Adipose tissue (tissue), 3 donors: ENCODE measurements around the gene UBQLN1. TPM values are rescaled to one million over a fixed set of nuclear protein-coding genes. Genes with fewer than 3 reads are reported as not detected.

Source experiments
- H3K27ac ChIP-seq: one replicate; pipeline ENCODE4 v1.5.1; 2013; ENCODE audit warnings: low read depth, low read length
- WGBS, 3 donors: extraction: QIAGEN DNeasy Blood & Tissue Kit; methylation state at CpG; one replicate each; pipeline ENCODE4 v1.1.7; 2013; 5-methylcytosine and 5-hydroxymethylcytosine counted together
- polyA plus RNA-seq, 3 donors: library from polyadenylated mRNA; stranded (reverse); fragments of 200-250 nt; gene quantifications; one replicate each; pipeline ENCODE4 v1.2.3, GENCODE V29; 2013
- donor health status: healthy with polysubstance abuse.
- donor health status: Bipolar disorder and iron deficiency.
- donor health status: healthy.

Gene UBQLN1
- polyA plus RNA-seq, 3 donors = 24.7 to 57.1 (median 33.0) TPM

DNA sequence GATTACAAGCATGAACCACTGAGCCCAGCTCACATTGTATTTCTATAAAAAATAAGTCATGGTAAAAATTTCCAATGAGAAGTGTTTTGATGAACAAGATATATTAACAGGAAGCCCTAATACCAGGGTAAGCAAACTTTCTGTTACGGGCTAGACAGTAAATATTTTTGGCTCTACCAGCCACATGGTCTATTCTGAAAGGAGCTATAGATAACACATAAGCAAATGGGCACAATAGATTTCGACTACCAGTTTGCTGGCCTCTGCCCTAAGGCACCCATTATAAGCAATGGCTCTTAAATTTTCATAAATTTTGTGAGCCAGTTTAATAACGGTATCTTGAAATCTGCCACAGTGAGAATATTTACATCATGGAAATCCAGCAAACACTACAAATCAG is 8.1 kb downstream of the UBQLN1 start:
- WGBS, 3 donors = 80 to 93% (median 83%) methylated on average over 3 of the region's 3 CpGs
- H3K27ac ChIP-seq = no peak overlapping the region

DNA sequence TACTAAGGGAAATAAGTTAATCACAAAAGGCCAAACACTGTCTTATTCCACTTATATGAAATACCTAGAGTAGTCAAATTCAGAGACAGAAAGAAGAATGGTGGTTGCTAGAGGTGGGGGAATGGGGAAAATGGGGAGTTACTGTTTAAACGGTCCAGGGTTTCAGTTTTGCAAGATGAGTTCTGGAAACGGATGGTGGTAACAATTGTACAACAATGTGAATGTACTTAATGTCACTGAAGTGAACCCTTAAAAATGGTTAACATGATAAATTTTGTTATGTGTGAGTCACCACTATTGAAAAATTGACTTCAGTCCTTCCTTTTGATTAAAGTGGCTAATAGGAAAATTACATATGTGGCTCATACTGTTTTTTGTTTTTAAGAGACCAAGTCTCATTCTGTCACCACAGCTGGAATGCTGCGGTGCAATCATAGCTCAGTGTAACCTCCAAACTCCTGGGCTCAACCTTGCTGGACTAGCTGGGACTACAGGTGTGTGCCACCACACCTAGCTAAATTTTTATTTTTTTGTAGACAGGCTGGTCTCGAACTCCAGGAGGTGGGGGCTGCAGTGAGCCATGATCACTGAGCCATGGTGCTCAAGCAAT is 8.7 kb downstream of the UBQLN1 start:
- no peak overlapping the region for H3K27ac ChIP-seq
- 64 to 67% (median 66%) methylated on average over 4 of the region's 4 CpGs for WGBS, 3 donors

DNA sequence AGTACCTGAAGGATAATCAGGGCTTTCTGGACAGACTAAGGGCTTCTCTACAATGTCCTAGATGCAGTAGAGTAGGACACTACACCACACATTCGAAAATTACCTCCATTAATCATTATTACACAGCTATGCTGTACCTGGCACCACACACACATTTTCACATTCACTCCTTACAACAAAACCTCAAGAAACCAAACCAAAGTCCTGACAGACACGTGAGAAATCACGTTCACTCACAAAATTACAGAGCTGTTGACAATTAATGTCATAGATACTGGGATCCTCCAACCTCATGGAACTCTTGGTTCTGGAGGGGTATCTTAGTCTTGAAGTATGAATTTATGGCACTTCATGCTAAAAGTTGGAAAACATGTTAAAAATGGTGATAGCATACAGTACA is 16.3 kb downstream of the UBQLN1 start:
- 63 to 87% (median 85%) methylated on average over 3 of the region's 3 CpGs for WGBS, 3 donors
- H3K27ac ChIP-seq = no peak overlapping the region

DNA sequence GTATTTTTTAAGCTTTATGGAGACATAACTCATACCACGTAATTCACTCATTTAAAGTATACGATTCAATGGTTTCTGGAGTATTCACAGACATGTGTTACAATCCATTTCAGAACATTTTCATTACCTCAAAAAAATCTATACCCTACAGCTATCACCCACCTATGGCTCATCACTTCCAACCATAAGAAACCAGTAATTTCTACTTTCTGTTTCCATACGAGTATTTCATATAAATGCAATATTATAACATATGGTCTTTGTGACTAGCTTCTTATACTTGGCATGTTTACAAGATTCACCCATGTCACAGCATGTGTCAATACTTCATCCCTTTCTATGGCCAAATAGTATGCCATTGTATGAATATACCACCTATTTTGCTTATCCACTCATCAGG is 18.8 kb downstream of the UBQLN1 start:
- 87 to 90% (median 88%) methylated on average over 3 of the region's 3 CpGs for WGBS, 3 donors
- H3K27ac ChIP-seq = no peak overlapping the region

DNA sequence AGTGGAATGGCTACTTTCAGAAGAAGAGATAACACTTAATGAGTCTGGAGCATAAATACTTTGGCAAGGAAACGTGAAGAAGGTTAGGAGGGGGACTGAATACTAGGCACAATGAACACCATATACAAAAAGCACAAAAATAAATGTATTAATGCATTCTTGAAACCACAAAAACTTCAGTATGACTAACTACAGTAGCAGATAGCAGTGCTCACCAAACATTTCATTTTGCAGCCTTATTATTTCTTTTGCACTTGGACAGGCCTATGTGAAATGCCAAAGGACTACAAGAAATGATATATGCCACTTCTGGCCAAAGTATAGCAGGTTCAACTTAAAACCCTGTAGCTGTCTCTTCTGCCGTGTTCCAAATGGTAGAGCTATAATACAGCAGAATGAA is 26.3 kb downstream of the UBQLN1 start:
- 84 to 88% (median 86%) methylated on average over 2 of the region's 2 CpGs for WGBS, 3 donors
- H3K27ac ChIP-seq = no peak overlapping the region

DNA sequence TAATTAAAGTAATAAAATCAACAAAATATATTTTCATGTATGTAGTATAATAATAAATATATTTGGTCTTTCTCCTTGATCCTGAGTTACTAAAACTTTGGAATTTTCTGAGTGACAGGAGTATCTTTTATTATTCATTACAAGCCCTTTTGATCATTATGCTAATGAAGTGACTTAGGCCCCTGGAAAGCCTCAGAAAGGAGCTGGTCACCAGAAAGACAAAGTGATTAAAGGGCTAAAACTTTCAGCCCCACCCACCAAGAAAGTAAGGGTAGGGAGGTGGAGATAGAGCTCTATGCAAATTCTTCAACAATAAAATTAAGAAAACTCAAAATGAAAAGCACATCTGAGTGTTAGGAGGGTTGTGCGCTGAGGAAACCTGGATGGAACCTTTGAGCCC is 27.5 kb downstream of the UBQLN1 start:
- WGBS, 3 donors = 94 to 100% (median 95%) methylated on average over 1 of the region's 1 CpG

DNA sequence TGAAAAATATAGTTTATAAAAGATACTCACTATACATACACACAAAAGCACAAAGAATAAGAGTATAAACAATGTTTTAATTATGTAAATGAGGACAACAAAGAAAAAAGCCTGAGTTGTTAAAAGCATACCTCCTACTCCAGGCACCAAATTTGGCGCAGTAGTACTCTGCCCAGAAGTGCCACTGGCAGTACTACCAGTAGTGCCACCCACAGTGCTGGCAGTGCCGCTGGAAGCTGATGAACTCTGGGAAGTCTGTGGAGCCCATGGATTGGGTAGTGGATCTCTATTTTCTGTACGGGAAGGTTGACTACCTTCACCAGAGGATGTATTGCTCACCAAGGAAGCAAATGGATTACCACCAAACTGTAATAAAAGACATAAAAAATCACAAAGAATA is 30.2 kb downstream of the UBQLN1 start:
- no peak overlapping the region for H3K27ac ChIP-seq
- 95 to 97% (median 96%) methylated on average over 3 of the region's 3 CpGs for WGBS, 3 donors

More for the DNA sequence above, 27.5 kb downstream of the UBQLN1 start:
- no peak overlapping the region for H3K27ac ChIP-seq

DNA sequence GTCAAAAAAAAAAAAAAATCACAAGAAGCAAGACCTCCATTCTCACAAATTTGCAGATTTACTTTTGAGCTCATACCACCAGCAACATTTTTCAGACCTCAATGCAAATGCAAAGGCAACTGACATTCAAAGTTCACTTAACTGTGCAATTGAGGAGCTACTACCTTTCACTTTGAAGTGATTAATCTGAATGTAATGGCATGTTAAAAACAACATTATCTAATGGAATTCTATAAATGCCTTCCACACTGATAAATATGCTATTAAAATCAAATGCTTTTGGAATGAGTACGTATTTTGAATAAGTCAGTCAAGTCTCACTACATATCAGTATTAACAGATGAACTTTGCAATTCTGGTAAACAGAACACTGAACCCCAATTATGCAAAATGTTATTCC is 32.3 kb downstream of the UBQLN1 start:
- 69 to 85% (median 84%) methylated on average over 1 of the region's 1 CpG for WGBS, 3 donors
- H3K27ac ChIP-seq = no peak overlapping the region

DNA sequence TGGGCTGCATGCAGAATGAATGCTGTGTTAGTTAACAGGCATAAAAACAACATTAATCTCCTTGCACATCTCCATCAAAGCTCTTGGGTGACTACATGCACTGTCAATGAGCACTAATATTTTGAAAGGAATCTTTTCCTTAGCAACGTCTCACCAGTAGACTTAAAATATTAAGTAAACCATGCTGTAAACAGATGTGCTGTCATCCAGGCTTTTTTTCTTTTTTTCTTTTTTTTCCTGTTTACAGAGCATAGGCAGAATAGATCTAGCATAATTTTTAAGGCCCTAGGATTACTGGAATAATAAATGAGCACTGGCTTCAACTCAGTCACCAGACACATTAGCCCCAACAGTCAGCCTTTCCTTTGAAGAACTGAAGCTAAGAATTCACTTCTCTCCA is 36.3 kb downstream of the UBQLN1 start:
- WGBS, 3 donors = 52 to 55% (median 55%) methylated on average over 1 of the region's 1 CpG
- H3K27ac ChIP-seq = no peak overlapping the region

DNA sequence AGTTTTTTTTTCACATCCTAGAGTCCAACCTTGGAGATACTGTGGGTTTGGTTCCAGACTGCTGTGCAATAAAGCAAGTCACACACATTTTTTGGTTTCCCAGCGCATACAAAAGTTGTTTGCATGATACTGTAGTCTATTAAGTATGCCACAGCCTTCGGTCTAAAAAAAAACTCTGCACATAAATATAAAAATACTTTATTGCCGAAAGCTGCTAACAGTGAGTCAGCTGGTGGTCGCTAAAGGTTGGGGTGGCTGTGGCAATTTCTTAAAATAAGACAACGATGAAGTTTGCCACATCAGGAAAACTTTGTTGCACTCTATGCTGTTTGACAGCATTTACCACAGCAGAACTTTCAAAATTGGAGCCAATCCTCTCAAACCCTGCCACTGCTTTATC is 37.4 kb downstream of the UBQLN1 start:
- H3K27ac ChIP-seq = no peak overlapping the region
- 90 to 96% (median 92%) methylated on average over 5 of the region's 5 CpGs for WGBS, 3 donors

DNA sequence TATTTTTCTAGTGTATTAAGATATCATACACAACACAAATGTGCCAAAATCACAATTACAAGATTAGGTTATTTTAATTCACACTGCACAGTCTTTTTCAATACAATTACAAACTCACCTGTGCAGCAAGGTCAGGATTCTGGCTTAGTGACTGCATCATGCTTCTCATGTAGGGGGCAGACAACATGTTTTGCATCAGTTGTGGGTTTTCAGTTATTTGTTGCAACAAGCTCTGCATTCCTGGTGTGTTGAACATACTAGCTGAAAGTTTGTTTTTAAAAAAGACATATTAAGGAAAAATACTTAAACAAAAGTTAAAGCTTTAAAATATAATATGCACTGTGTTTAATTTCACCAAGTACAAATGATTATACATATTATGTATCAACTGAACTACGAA is 38.7 kb downstream of the UBQLN1 start:
- H3K27ac ChIP-seq = no peak overlapping the region

DNA sequence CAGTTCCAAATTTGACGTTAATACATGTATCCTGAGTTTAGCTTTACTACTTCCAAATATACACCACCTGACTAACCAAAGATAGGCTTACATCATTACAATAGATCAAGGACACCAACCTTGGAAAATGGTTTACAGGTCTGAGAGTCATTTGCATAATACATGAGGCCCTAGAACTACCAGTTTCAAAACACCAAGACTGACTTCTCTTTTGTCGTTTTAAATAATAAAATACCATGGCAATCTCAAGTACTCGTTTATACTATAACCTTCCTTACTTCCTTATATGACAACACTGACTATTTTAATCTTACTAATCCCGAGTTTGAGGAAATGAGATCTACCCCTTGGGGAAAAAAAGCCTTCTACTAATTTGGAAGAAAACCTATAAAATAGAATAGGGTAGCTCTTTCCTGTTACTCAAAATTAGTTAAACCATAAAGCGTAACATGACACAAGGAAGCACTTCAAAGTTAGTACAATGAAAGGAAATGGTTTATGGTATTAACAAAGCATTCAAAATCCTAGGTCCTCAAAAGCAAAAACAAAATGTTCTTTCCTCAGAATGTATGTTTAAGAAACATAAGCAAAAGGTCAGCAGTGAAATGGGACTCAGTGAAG is 42.1 kb downstream of the UBQLN1 start:
- WGBS, 3 donors = 43 to 66% (median 49%) methylated on average over 5 of the region's 5 CpGs
- H3K27ac ChIP-seq = no peak overlapping the region

More for the DNA sequence above, 38.7 kb downstream of the UBQLN1 start:
- WGBS, 3 donors = 94 to 100% (median 94%) methylated on average over 1 of the region's 1 CpG

DNA sequence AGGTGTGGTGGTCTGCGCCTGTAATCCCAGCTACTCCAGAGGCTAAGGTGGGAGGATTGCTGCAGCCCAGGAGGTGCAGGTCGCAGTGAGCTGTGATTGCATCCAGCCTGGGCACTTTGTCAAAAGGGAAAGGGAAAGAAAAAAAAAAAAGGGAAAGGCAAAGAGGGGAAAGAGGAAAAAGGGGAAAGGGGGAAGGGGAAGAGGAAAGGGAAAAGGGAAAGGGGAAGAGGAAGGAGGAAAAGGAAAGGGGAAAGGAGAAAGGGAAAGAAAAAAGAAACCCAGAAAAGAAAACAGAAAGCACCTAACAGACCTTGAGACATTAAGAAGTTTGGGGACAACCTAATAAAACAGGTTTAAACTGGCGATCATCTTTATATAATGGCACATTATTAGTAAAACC is 44.8 kb downstream of the UBQLN1 start:
- WGBS, 3 donors = 93 to 97% (median 93%) methylated on average over 3 of the region's 3 CpGs
- no peak overlapping the region for H3K27ac ChIP-seq

DNA sequence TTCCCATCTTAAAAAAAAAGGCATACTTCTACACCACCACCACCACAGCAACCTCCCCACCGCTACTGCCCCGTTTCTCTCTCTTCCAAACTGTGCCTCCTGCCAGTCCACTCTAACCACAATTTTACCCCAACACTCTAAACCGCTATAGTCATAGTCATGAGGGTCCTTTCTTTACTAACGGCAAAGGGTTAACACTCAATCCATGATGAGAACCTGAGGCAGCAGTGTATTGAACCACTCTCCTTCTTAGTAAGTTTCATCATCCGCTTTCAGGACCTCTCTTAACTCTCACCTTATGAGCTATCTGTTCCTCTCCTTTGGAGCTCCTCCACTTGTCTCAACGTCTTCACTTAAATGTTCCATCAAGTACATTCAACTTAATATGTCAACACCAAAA is 50.8 kb downstream of the UBQLN1 start:
- H3K27ac ChIP-seq = no peak overlapping the region
- 85 to 96% (median 87%) methylated on average over 6 of the region's 6 CpGs for WGBS, 3 donors

DNA sequence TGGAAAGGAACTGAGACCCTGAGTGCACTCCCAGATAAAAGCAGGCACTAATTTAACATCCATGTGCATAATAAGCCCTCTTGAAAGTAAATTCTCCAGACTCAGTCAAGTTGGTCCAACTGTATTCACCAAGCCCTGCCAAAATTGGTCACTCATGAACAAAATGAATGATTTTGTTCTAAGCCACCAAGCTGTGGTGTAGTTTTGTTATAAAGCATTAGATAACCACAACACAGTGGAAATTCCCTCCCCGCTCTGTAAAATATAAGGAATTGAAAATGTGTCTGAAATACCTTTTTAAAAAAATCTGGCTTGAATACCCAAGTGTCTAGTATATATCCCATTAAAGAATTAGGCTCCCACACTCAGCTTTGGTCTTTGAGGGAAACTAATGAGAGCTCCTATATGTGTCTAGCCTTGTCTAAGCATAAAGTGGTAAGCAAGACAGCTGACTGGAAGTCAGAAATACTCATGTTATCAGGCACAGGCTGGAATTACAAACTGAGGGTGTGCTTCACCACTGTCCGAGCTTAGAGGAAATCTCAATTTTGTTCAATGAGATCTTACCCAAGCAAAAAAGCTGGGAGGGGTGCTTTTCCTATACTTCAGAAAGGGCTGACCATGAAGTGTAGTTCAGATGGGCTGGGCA is 51.6 kb downstream of the UBQLN1 start:
- H3K27ac ChIP-seq = no peak overlapping the region
- WGBS, 3 donors = 94 to 100% (median 95%) methylated on average over 2 of the region's 2 CpGs

DNA sequence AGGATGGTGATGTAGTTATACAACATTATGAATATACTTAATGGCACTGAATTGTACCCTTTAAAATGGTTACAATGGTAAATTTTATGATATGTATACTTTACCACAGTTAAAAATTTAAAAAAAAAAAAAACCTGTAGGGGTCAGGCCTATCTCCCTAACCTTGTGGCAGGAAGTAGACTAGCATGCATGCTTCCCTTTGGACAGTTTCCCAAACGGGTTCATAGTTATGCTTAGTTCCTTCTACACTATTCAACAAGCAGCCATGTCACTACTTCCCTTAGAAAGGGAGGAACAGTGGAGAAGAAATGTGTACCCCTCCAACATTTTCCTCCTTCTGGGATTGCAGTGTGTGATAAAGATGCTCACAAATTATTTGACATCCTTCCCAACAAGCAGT is 52.3 kb downstream of the UBQLN1 start:
- no peak overlapping the region for H3K27ac ChIP-seq
- WGBS, 3 donors = 35 to 68% (median 50%) methylated on average over 1 of the region's 1 CpG

DNA sequence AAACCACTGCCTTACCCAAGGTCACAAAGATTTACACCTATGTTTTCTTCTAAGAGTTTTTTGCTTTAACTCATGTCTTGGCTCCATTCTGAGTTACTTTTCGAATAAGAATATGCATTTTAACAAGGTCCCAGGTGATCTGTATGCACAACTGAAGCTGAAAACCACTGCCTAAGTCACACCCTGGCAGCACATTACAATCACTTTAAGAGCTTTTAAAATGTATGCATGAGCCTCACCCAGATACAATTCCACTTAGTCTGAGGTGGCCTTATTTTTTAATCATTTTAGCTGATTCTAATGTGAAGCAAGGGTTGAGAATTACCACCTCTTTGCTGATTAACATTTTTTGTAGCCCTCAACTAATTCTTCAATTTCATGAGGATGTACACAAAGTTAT is 55.3 kb downstream of the UBQLN1 start:
- WGBS, 3 donors = 95 to 99% (median 97%) methylated on average over 1 of the region's 1 CpG
- H3K27ac ChIP-seq = no peak overlapping the region

DNA sequence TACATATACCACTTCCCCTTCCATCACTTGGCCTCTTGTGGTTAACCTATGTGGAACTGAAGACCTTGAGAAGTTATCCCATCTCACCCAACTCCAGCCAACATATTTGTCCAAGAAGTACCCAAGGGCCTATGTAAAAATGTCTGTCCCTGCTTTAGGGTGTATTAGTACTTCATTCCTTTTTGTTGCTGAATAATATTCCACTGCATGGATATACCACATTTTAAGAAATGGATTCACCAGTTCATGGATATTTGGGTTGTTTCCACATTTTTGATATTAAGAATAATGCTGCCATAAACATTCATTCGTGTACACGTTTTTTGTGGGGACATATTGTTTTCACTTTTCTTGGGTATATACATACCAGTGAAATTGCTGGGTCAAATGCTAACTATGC is 56.2 kb downstream of the UBQLN1 start:
- WGBS, 3 donors = 93 to 99% (median 98%) methylated on average over 2 of the region's 2 CpGs

DNA sequence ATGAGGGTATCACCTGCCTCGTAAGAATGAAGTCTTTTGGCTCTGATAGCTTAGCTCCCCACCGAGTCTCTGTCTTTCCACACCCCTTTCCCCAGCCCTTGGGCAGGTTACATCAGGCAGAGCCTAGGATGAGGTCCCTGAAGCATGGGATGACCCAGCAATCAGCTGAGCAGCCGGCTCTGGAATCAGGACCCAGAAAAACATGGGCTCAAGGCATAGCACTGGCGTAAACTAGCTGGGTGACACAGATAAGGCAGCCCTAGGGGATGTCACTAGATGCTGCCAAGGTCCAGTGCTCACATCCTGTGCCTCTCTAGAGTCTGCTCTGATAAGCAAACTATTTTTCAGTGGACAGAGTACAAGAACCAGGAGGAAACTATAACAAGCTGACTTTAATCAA is 58.2 kb downstream of the UBQLN1 start:
- 82 to 89% (median 84%) methylated on average over 4 of the region's 4 CpGs for WGBS, 3 donors
- no peak overlapping the region for H3K27ac ChIP-seq

More for the DNA sequence above, 56.2 kb downstream of the UBQLN1 start:
- H3K27ac ChIP-seq = no peak overlapping the region

DNA sequence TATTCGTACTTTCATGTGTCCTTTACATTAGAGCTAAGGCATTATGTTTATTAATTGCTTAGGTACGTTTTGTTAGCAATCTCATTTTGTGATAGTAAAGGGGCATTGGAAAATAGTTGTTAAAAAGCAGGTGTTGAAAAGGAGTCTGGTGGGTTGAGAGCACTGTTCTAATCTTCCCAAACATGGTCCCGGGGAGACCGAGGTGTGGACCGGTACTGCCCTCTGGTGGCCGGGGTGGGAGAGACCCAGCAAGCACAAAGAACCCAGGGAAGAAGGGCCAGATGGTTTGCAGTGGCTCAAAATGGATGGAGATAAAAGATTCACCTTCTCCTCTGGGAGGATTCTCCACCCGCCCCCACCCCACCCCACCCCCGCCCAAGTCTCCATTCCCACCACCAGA is 58.7 kb downstream of the UBQLN1 start:
- WGBS, 3 donors = 42 to 52% (median 48%) methylated on average over 8 of the region's 8 CpGs

More for the DNA sequence above, 58.7 kb downstream of the UBQLN1 start:
- no peak overlapping the region for H3K27ac ChIP-seq
